K562 (cell line): ENCODE data around the gene MYO3A.

ENCODE experiments used
- CEBPB ChIP-seq: fragments of 450-650 bp; IDR thresholded peaks from 2 replicates; pipeline ENCODE4 v1.6.1; 2016; ENCODE audit warnings: missing genetic modification characterization, missing compliant biosample characterization
- NRF1 ChIP-seq, 2 experiments: fragments of 450-650 bp; IDR thresholded peaks in 1 of 2; conservative IDR thresholded peaks in 1 of 2; 2 replicates each; pipeline ENCODE4 v1.6.1; 2014; ENCODE audit warnings: mild to moderate bottlenecking in 2 of 2

GRCh38 chr10:26000971-26001370, 66.9 kb downstream of the MYO3A start:
- TF ChIP-seq CEBPB (tag) (no peak), NRF1 (conservative IDR thresholded peaks at IDR 0.05 in 1 of 2, IDR thresholded peaks at IDR 0.05 in 1 of 2) (no peak)
